T47D (cell line): ENCODE measurements around the gene PPFIA2.
"Not testable (repeated sequence)": the region's sequence is repeated elsewhere in the genome, so short reads cannot be mapped to it uniquely, and the experiment has no call there.

ENCODE experiments used
- DNase-seq, 2 experiments: peaks; one replicate each; pipeline versions ENCODE4 v3.0.0 to v3.0.0-alpha.2; 2011 to 2012; ENCODE audit warnings: low read depth in 1 of 2, low spot score in 1 of 2
- JUND ChIP-seq: IDR thresholded peaks from 2 replicates; pipeline ENCODE4 v1.6.1; 2012; ENCODE audit warnings: low read depth
- in situ Hi-C: cut with HindIII; loops from 2 replicates; pipeline ENCODE4 v1.10.0; 2016; ENCODE audit warnings: low sequenced_read_pairs, low pct_unique_long_range_greater_than_20kb

PPFIA2 gene

GRCh38 chr12:81627336-81628189 lies 131.6 kb downstream of the PPFIA2 start:
- TF ChIP-seq JUND, result no peak
- in situ Hi-C loops, result no loop called here
- DNase-seq, result peak; percentile 44 to 78

- no peak for TF ChIP-seq JUND
- DNase-seq, result no peak
- in situ Hi-C loops, result no loop called here
Observed at GRCh38 chr12:81626406-81626805, 132.7 kb downstream of the PPFIA2 start.

GRCh38 chr12:81617915-81618314 lies 141.2 kb downstream of the PPFIA2 start:
- in situ Hi-C loops, result no loop called here
- DNase-seq, result no peak
- no peak for TF ChIP-seq JUND

GRCh38 chr12:81615026-81615588 lies 144.0 kb downstream of the PPFIA2 start:
- in situ Hi-C loops, result no loop called here
- DNase-seq, result no peak
- TF ChIP-seq JUND, result no peak

- in situ Hi-C loops, result no loop called here
- no peak for TF ChIP-seq JUND
Observed at GRCh38 chr12:81610955-81611889, 147.9 kb downstream of the PPFIA2 start.

GRCh38 chr12:81597928-81598604 lies 161.1 kb downstream of the PPFIA2 start:
- no peak for DNase-seq
- TF ChIP-seq JUND, result no peak
- in situ Hi-C loops, result no loop called here

More at GRCh38 chr12:81610955-81611889, 147.9 kb downstream of the PPFIA2 start:
- peak; percentile 23 to 68 for DNase-seq

GRCh38 chr12:81596558-81596957 lies 162.6 kb downstream of the PPFIA2 start:
- no peak for DNase-seq
- TF ChIP-seq JUND, result no peak
- in situ Hi-C loops, result no loop called here

GRCh38 chr12:81591256-81591655 lies 167.9 kb downstream of the PPFIA2 start:
- no peak for TF ChIP-seq JUND
- in situ Hi-C loops, result no loop called here
- no peak for DNase-seq

GRCh38 chr12:81590703-81591102 lies 168.4 kb downstream of the PPFIA2 start:
- DNase-seq, in situ Hi-C loops: not testable (repeated sequence)

- in situ Hi-C loops, result no loop called here
Observed at GRCh38 chr12:81588235-81589008, 170.7 kb downstream of the PPFIA2 start.

GRCh38 chr12:81585787-81586186 lies 173.4 kb downstream of the PPFIA2 start:
- in situ Hi-C loops, result no loop called here
- TF ChIP-seq JUND, result no peak
- no peak for DNase-seq

More at GRCh38 chr12:81588235-81589008, 170.7 kb downstream of the PPFIA2 start:
- TF ChIP-seq JUND, result no peak
- DNase-seq, result no peak
